ENCODE data around the gene HIP1.
"Not testable (repeated sequence)": the region's sequence is repeated elsewhere in the genome, so short reads cannot be mapped to it uniquely, and the experiment has no call there.

The HIP1 gene

DNA sequence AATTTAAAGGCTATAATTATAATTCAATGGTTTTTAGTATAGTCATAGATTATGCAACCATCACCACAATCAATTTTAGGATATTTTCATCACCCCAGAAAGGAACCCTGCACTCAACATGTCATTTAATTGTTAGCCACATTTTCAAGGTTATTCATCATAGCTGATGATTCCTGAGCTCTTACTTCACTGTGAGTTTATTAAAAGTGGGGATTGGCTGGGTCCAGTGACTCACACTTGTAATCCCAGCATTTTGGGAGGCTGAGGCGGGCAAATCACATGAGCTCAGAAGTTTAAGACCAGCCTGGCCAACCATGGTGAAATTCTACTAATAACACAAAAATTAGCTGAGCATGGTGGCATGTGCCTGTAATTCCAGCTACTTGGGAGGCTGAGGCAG lies 32.5 kb upstream of the HIP1 start:
- WGBS, 2 experiments = 86 to 93% methylated on average over 1 of the region's 1 CpG
- Histone ChIP-seq H3K9me3 (ENCODE audit: control insufficient read depth, low read length) (no peaks in the 10 kb centered on the region), H3K36me3 (ENCODE audit: control insufficient read depth, insufficient read depth, low read length) (no peaks in the 10 kb centered on the region), H3K4me1 (ENCODE audit: control insufficient read depth, insufficient read depth, low read length) (no peaks in the 10 kb centered on the region), H3K4me3 (ENCODE audit: insufficient read depth, low read depth, low read length) (no peak overlapping the region), H3K27ac (ENCODE audit: insufficient read depth, low read depth, low read length, poor library complexity, severe bottlenecking) (no peak overlapping the region), H3K27me3 (ENCODE audit: control insufficient read depth, insufficient read depth, low read length, poor library complexity, severe bottlenecking) (no peaks in the 10 kb centered on the region)

DNA sequence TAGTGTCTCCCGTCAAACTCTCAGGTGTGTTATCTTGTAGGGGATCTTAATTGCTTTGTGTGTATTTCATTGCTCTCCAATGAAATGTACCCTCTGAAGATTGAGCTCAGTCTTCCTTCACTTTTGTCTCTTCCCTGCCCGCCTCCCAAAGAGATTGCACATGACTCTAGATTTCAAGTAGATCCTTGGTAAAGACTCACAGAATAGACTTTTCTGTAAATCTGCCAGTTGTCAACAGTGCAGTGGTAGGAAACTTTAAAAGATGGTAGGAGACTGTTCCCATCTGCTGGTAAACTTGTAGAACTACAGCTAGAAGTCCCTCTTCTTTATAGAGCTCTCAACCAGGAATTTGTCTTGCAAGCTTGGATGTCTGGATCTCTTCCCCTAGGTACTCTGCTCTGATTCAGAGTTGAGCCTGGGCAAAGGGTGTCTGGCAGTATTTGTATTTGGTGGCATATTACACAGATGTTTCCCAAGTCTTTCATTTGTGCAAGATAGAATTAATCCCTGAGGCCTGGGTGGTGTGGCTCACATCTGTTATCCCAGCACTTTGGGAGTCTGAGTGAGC lies 23.7 kb upstream of the HIP1 start:
- Histone ChIP-seq H3K27ac (ENCODE audit: insufficient read depth, low read depth, low read length, poor library complexity, severe bottlenecking) (no peak overlapping the region), H3K4me1 (ENCODE audit: control insufficient read depth, insufficient read depth, low read length) (no peaks in the 10 kb centered on the region), H3K27me3 (ENCODE audit: control insufficient read depth, insufficient read depth, low read length, poor library complexity, severe bottlenecking) (no peaks in the 10 kb centered on the region), H3K9me3 (ENCODE audit: control insufficient read depth, low read length) (no peaks in the 10 kb centered on the region), H3K4me3 (ENCODE audit: insufficient read depth, low read depth, low read length) (no peak overlapping the region), H3K36me3 (ENCODE audit: control insufficient read depth, insufficient read depth, low read length) (no peaks in the 10 kb centered on the region)
- WGBS, 2 experiments = 44 to 48% methylated on average over 2 of the region's 2 CpGs

DNA sequence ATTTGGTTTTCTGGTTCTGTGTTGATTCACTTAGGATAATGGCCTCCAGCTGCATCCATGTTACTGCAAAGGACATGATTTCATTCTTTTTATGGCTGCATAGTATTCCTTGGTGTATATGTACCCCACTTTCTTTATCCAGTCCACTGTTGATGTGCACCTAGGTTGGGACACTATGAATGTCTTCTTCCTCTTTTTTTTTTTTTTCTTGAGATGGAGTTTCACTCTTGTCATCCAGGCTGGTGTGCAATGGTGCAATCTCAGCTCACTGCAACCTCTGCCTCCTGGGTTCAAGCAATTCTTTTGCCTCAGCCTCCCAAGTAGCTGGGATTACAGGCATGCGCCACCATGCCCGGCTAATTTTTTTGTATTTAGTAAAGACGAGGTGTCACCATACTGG lies 23.1 kb upstream of the HIP1 start:
- H3K4me3 ChIP-seq (ENCODE audit: insufficient read depth, low read depth, low read length); H3K9me3 ChIP-seq (ENCODE audit: control insufficient read depth, low read length); H3K4me1 ChIP-seq (ENCODE audit: control insufficient read depth, insufficient read depth, low read length); H3K36me3 ChIP-seq (ENCODE audit: control insufficient read depth, insufficient read depth, low read length); H3K27ac ChIP-seq (ENCODE audit: insufficient read depth, low read depth, low read length, poor library complexity, severe bottlenecking); H3K27me3 ChIP-seq (ENCODE audit: control insufficient read depth, insufficient read depth, low read length, poor library complexity, severe bottlenecking): not testable (repeated sequence)
- WGBS, 2 experiments = 85 to 94% methylated on average over 3 of the region's 3 CpGs

DNA sequence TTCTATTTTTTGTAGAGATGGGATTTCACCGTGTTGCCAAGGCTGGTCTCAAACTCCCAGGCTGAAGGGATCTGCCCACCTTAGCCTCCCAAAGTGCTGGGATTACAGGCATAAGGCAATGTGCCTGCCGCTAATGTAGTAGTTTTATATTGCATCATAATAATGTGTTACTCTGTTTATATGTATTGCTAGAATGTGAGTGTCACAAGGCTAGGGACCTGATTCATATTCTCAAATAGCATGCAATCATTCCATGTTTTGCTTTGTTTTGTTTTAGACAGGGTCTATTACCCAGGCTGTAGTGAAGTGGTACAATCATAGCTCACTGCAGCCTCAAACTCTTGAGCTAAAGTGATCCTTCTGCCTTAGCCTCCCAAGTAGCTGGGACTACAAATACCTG lies 19.8 kb upstream of the HIP1 start:
- Histone ChIP-seq H3K27ac (ENCODE audit: insufficient read depth, low read depth, low read length, poor library complexity, severe bottlenecking) (no peak overlapping the region), H3K4me1 (ENCODE audit: control insufficient read depth, insufficient read depth, low read length) (no peaks in the 10 kb centered on the region), H3K36me3 (ENCODE audit: control insufficient read depth, insufficient read depth, low read length) (no peaks in the 10 kb centered on the region), H3K4me3 (ENCODE audit: insufficient read depth, low read depth, low read length) (no peak overlapping the region), H3K27me3 (ENCODE audit: control insufficient read depth, insufficient read depth, low read length, poor library complexity, severe bottlenecking) (no peaks in the 10 kb centered on the region), H3K9me3 (ENCODE audit: control insufficient read depth, low read length) (no peaks in the 10 kb centered on the region)
- 84 to 95% methylated on average over 2 of the region's 2 CpGs for WGBS, 2 experiments

DNA sequence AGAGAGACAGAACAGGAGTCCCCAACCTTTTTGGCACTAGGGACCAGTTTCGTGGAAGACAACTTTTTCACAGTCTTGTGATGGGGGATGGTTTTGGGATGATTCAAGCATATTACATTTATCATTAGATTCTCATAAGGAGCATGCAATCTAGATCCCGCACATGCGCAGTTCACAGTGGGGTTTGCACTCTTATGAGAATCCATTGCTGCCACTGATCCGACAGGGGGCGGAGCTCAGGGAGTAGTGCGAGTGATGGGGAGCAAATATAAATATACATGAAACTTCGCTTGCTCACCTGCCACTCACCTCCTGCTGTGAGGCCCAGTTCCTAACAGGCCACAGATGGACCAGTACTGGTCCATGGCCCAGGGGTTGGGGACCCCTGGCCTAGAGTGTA lies 19.1 kb upstream of the HIP1 start:
- H3K9me3 ChIP-seq (ENCODE audit: control insufficient read depth, low read length) = no peaks in the 10 kb centered on the region
- no peak overlapping the region for H3K4me3 ChIP-seq (ENCODE audit: insufficient read depth, low read depth, low read length)
- H3K4me1 ChIP-seq (ENCODE audit: control insufficient read depth, insufficient read depth, low read length) = no peaks in the 10 kb centered on the region
- H3K27ac ChIP-seq (ENCODE audit: insufficient read depth, low read depth, low read length, poor library complexity, severe bottlenecking) = no peak overlapping the region
- no peaks in the 10 kb centered on the region for H3K36me3 ChIP-seq (ENCODE audit: control insufficient read depth, insufficient read depth, low read length)
- WGBS, 2 experiments = 97 to 99% methylated on average over 7 of the region's 7 CpGs
- no peaks in the 10 kb centered on the region for H3K27me3 ChIP-seq (ENCODE audit: control insufficient read depth, insufficient read depth, low read length, poor library complexity, severe bottlenecking)

GRCh38 chr7:75756991-75757676 lies 18.4 kb upstream of the HIP1 start:
- WGBS, 2 experiments = 84 to 87% methylated on average over 6 of the region's 6 CpGs
- H3K36me3 ChIP-seq (ENCODE audit: control insufficient read depth, insufficient read depth, low read length) = no peaks in the 10 kb centered on the region
- H3K4me1 ChIP-seq (ENCODE audit: control insufficient read depth, insufficient read depth, low read length) = no peaks in the 10 kb centered on the region

DNA sequence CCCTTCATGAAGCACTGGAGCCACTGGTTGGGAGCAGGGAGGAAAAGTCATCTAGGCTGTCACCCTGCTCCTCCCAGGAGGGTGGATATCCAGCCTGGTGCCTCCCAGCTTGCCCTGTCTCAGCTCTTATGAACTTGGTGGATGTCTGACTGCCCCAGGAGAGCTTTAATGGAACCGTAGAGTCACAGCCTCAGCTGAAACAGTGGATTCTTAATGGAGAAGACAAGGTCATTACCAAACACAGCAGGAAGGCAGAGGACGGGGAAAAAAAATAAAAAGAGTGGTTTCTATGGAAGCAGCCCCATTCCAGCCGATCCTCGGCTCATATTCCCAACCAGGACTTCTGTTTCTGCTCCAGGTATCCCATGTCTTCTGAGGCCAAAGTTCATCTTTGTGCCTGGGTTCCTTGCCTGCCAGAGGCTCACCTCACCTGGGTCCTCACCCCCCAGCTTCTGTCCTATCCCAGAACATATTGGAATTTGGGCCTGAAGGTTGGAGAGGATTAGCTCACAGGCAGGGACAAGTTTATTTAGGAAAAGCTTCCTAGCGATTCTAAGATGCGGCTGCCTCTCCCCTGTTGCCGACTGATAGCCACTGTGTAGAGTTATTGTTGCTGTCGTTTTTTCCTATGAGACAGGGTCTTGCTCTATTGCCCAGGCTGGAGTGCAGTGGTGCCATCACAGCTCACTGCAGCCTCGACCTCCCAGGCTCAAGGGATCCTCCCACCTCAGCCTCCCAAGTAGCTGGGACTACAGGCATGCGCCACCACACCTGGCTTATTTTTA lies 17.7 kb upstream of the HIP1 start:
- no peaks in the 10 kb centered on the region for H3K27me3 ChIP-seq (ENCODE audit: control insufficient read depth, insufficient read depth, low read length, poor library complexity, severe bottlenecking)
- 83 to 84% methylated on average over 10 of the region's 10 CpGs for WGBS, 2 experiments
- H3K27ac ChIP-seq (ENCODE audit: insufficient read depth, low read depth, low read length, poor library complexity, severe bottlenecking) = no peak overlapping the region
- H3K4me3 ChIP-seq (ENCODE audit: insufficient read depth, low read depth, low read length) = no peak overlapping the region
- H3K9me3 ChIP-seq (ENCODE audit: control insufficient read depth, low read length) = no peaks in the 10 kb centered on the region
- no peaks in the 10 kb centered on the region for H3K4me1 ChIP-seq (ENCODE audit: control insufficient read depth, insufficient read depth, low read length)
- no peaks in the 10 kb centered on the region for H3K36me3 ChIP-seq (ENCODE audit: control insufficient read depth, insufficient read depth, low read length)

More at GRCh38 chr7:75756991-75757676, 18.4 kb upstream of the HIP1 start:
- Histone ChIP-seq H3K4me3 (ENCODE audit: insufficient read depth, low read depth, low read length) (no peak overlapping the region), H3K9me3 (ENCODE audit: control insufficient read depth, low read length) (no peaks in the 10 kb centered on the region), H3K27me3 (ENCODE audit: control insufficient read depth, insufficient read depth, low read length, poor library complexity, severe bottlenecking) (no peaks in the 10 kb centered on the region), H3K27ac (ENCODE audit: insufficient read depth, low read depth, low read length, poor library complexity, severe bottlenecking) (no peak overlapping the region)

- Histone ChIP-seq H3K27ac (ENCODE audit: insufficient read depth, low read depth, low read length, poor library complexity, severe bottlenecking) (no peak overlapping the region), H3K36me3 (ENCODE audit: control insufficient read depth, insufficient read depth, low read length) (no peaks in the 10 kb centered on the region), H3K27me3 (ENCODE audit: control insufficient read depth, insufficient read depth, low read length, poor library complexity, severe bottlenecking) (no peaks in the 10 kb centered on the region), H3K9me3 (ENCODE audit: control insufficient read depth, low read length) (no peaks in the 10 kb centered on the region), H3K4me1 (ENCODE audit: control insufficient read depth, insufficient read depth, low read length) (peaks cover 5% of the 10 kb centered on the region), H3K4me3 (ENCODE audit: insufficient read depth, low read depth, low read length) (no peak overlapping the region)
- 78 to 84% methylated on average over 4 of the region's 4 CpGs for WGBS, 2 experiments
Observed at GRCh38 chr7:75743455-75743859, 4.7 kb upstream of the HIP1 start.

- peaks cover 11% of the 10 kb centered on the region for H3K27me3 ChIP-seq (ENCODE audit: control insufficient read depth, insufficient read depth, low read length, poor library complexity, severe bottlenecking)
- no peak overlapping the region for H3K4me3 ChIP-seq (ENCODE audit: insufficient read depth, low read depth, low read length)
- WGBS, 2 experiments = 51 to 56% methylated on average over 13 of the region's 13 CpGs
- no peak overlapping the region for H3K27ac ChIP-seq (ENCODE audit: insufficient read depth, low read depth, low read length, poor library complexity, severe bottlenecking)
- H3K36me3 ChIP-seq (ENCODE audit: control insufficient read depth, insufficient read depth, low read length) = no peaks in the 10 kb centered on the region
- peaks cover 5% of the 10 kb centered on the region for H3K4me1 ChIP-seq (ENCODE audit: control insufficient read depth, insufficient read depth, low read length)
- no peaks in the 10 kb centered on the region for H3K9me3 ChIP-seq (ENCODE audit: control insufficient read depth, low read length)
Observed at GRCh38 chr7:75740846-75741497, 2.2 kb upstream of the HIP1 start.

Measured in ectodermal cell (in vitro differentiated cells).